Gastroesophageal sphincter (tissue), 3 donors: ENCODE data around the gene VASN.

Experiments used
- CTCF ChIP-seq, 4 experiments: fragments of 200-600 bp in 2 of 4; fragments of 450-650 bp in 2 of 4; sonication (generic) in 1 of 4; IDR thresholded peaks; one replicate each; pipeline ENCODE4 v1.5.1; 2017 to 2019; ENCODE audit warnings: antibody characterized with exemption in 4 of 4, mild to moderate bottlenecking in 2 of 4, moderate library complexity in 2 of 4
- EP300 ChIP-seq: sonication (generic); formaldehyde crosslinking; IDR thresholded peaks from one replicate; pipeline ENCODE4 v1.6.1; 2017; ENCODE audit warnings: antibody characterized with exemption, mild to moderate bottlenecking
- POLR2AphosphoS5 ChIP-seq: sonication (generic); formaldehyde crosslinking; IDR thresholded peaks from one replicate; pipeline ENCODE4 v1.6.1; 2017; ENCODE audit warnings: antibody characterized with exemption

- TF ChIP-seq CTCF (IDR thresholded peaks at IDR 0.05) (no peak), EP300 (no peak), POLR2AphosphoS5 (no peak)
These were observed 37.7 kb downstream of the VASN start for GRCh38 chr16:4409081-4409932.
